Measurements from ENCODE around the gene LLGL2.
"Not testable (repeated sequence)": the region's sequence is repeated elsewhere in the genome, so short reads cannot be mapped to it uniquely, and the experiment has no call there.

The LLGL2 gene

DNA sequence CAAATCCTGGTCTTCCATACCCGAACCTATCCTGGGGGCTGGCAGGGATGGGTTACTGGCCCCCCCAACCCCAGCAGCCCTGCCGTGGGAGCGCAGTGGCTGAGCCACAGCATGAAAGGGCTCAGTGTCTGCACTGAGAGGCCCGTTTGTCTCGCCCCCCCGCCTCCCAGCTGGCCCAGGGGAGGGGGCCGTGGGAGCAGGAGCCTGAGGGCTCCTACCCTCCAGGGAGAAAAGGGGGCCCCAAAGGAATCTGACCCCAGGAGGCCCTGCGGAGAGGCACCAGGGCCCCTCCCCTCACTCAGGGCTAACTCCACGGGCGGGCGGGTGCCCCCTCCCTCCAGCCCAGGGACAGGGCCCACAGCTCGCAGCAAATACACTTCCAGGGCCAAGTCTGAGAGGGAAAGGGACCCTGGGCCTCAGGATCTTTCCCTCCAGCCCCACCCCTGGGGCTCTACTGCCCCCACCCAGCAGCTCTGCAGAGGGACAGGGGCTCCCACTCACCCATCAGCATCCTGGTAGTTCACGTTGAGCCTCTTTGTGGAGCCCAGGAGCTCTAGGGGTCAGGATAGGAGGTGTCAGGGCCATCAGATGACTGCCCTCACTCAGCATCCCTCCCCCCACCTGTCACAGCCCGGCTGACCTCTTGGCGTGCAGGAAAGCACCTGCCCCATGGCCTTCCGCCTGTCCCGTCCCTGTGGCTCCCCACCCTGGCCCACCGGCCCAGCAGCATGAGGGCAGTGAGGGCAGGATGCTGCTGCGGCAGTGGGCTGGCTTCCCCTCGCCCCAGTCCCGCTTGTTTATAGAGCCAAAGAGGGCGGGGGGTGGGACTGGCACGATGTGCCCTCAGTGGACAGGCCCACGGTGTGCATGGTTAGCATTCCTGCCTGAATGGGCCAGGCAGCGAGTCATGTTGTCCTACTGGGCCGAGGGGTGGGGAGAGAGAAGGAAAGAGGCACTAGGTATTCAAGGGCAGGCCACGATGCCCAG is 17.5 kb upstream of the LLGL2 start:
- no peak for DNase-seq (ENCODE audit: low read depth in 2 of 2, low spot score in 1 of 2)

- DNase-seq (ENCODE audit: low read depth in 2 of 2, low spot score in 1 of 2), result no peak
Measured at GRCh38 chr17:75508931-75509361, 16.6 kb upstream of the LLGL2 start.

DNA sequence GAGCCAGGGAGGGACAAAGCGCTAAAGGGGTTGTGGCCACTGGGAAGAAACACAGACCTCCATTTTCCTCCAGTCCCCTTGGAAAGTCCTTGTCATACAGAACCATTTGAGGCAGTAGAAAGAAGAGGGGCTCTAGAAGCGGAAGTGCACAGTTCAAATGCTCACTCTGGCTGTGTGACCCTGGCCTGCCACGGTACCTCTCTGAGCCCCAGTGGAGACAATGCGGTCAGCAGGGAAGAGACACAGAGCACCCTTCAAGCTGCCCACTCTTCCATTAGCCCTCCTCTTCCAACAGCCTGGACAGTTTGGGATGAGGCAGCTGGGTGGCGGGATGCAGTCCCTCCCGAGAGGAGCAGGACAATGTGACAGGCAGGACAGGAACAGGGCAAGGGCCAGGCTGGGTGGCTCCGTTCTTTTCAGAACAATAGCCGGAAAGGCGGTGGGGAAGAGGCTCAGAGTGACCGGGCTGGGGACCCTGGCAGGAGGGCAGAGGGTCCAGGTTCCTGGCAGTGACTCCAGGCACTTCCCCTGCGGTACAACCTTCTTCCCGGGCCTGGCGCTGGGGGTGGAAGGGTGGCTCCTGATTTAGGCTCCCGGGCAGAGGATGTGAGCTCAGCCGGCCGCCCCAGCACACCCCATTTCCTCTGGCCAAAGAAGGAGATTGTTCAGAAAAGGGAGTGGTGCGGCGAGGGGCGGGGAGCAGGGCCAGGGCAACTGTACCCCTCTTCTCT is 15.8 kb upstream of the LLGL2 start:
- DNase-seq (ENCODE audit: low read depth in 2 of 2, low spot score in 1 of 2), result no peak

DNA sequence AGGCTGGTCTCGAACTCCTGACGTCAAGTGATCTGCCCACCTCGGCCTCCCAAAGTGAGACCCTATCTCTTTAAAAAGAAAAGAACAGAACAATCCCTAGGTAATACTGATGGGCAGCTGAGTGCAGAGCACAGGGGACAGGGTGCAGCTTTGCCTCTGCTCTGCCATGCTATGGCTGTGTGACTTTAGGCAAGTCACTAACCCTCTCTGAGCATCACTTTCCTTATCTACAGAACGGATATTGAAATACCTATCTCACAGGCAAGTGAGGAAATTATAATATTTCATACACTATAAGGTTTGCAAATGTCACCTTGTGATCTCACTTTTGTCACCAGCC is 14.3 kb upstream of the LLGL2 start:
- no peak for DNase-seq (ENCODE audit: low read depth in 2 of 2, low spot score in 1 of 2)

- DNase-seq (ENCODE audit: low read depth in 2 of 2, low spot score in 1 of 2), result no peak
Measured at GRCh38 chr17:75511610-75512575, 13.6 kb upstream of the LLGL2 start.

DNA sequence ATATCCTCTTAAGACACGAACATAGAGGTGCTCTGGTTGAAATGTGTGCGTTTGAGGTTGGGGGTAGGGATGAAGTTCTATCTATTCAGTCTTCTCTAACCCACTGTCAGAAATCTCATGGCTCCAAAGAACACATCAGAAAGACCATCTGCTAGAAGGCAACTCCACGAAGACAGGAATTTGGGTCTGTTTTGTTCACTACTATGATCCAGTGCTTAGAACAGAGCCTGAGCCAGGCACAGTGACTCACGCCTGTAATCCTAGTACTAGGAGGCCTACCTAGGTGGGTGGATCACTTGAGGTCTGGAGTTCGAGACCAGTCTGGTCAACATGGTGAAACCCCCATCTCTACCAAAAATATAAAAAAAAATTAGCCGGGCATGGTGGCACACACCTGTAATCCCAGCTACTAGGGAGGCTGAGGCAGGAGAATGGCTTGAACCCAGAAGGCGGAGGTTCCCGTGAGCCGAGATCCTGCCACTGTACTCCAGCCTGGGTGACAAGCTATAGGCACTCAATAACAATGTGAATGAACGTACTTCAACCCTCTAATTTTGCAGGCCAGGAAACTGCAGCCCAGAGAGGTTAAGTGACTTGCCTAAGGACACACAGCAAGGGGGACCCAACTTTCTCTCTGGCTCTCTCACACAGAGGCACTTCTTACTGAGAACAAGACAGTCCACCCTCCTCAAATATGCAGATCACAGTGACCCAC is 12.4 kb upstream of the LLGL2 start:
- no peak for DNase-seq (ENCODE audit: low read depth in 2 of 2, low spot score in 1 of 2)

- DNase-seq (ENCODE audit: low read depth in 2 of 2, low spot score in 1 of 2), result no peak
Measured at GRCh38 chr17:75513641-75514000, 11.9 kb upstream of the LLGL2 start.

DNA sequence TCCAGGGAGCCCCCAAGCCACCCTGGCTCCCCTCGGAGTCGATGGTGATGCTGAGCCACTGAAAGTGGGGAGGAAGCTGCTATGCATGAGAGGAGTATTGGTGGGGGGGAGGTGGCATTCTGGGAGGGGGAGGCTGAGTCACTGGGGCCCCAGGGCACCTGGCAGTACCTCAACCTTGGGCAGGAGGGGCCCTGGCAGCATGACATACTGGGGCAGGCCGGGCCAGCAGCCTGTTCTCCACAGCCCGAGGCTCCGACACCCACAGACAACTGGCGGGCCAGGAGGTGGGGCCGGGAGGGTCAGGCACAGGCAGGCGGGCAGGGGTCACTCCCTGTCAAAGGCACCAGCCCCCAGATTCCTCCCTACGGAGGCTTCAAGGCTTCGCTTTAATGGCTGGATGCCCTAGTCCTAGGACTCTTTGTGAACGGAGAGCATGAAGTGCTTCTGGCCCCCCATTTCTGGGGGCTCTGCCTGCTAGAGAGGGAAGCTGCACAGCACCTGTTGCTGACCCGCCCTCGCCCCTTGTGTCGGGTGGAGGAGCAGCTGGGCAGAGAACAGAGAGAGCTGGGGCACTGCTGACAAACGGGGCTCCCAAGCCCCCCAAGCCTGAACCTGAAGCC is 11.1 kb upstream of the LLGL2 start:
- DNase-seq (ENCODE audit: low read depth in 2 of 2, low spot score in 1 of 2), result no peak

- no peak for DNase-seq (ENCODE audit: low read depth in 2 of 2, low spot score in 1 of 2)
Measured at GRCh38 chr17:75514919-75515495, 10.5 kb upstream of the LLGL2 start.

DNA sequence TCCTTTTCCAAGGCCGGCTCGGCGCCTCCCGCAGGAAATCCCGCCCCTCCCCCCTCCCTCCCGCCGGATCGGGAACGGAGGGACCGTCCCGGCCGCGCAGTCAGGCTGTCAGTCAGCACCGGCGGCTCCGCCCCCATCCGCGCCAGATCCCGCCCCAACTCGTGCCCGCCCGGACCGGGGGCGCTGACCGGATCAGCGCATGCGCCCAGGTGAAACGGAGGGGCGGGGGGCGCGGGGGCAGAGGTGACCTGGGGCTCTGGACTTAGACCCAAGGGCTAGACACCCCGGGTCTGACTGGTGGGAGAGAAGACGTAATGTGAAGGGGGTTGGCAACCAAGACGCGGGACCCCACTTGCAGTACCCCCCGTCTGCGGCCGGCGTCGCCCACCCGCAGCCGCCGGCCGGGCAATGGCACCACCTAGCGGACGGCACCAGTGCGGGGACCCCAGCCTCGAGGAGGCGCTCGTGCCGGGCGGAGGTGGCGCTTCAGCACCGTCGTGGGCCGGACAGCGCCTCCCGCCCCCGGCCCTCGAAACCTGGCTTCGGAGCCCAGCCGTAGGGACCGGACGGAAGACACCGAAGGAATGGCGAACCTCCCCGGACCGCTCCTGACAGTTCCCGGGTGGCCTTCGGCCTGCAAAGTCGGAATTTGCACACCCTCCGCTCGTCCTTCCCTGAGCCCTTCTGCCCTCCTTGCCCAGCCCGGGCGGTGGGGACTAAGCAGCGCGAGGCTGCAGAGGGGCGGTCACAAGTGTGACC is 9.8 kb upstream of the LLGL2 start, which contains the start of gene CASKIN2:
Gene CASKIN2 (minus strand): TSS at position 42 of the 759 bp plus-strand sequence. CDS start 1,733 bp downstream, outside the sequence.
- DNase-seq (ENCODE audit: low read depth in 2 of 2, low spot score in 1 of 2), result peak; percentile 54 to 57

DNA sequence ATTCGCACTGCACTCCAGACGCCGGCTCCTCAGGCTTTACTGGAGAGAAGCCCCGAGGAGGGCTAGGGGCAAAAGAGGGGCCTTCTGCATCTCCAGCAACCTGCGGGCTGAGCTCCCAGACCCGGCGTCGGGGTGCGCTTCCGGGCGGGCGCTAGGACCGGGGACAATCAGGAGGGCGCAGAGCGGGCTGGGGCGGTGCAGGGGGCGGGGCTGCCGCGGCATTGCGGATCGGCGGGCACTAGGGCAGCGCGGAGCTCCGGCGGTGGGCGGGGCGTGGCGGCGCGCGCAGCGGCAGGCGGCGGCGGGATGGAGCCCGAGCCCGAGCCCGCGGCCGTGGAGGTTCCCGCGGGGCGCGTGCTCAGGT is 9.3 kb upstream of the LLGL2 start, which contains the start of gene TSEN54:
Gene TSEN54 (plus strand): TSS at position 274 of the 364 bp plus-strand sequence. CDS start 33 bp downstream, at position 307.
- DNase-seq (ENCODE audit: low read depth in 2 of 2, low spot score in 1 of 2), result peak; percentile 85 to 91

GRCh38 chr17:75516619-75517296 is 8.7 kb upstream of the LLGL2 start:
- no peak for DNase-seq (ENCODE audit: low read depth in 2 of 2, low spot score in 1 of 2)

DNA sequence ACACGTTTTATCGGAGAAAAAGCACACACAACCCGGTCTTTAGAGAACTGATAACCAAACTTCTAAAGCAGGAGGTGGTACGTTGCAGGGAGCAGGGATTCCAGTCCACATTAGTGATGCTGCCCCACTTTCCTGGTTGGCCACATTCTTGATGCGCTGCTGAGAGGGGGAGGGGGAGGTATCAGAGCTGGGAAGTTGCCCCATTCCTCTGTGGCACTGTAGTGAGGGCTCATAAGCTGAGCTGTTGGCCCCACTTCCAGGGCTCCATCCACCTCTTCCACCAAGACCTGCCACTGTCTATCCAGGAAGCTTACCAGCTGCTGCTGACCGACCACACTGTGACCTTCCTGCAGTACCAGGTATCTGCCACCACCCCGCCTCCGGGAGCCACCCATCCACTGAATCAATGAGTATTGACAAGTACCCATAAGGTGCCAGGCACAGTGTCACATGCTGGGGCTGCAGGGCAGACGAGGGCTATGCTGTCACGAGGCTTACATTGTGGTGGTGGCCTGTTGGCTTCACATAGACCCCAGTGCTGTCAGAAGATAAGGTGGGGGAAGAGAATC is 8.1 kb upstream of the LLGL2 start:
- DNase-seq (ENCODE audit: low read depth in 2 of 2, low spot score in 1 of 2), result no peak

GRCh38 chr17:75518201-75518600 is 7.3 kb upstream of the LLGL2 start:
- no peak for DNase-seq (ENCODE audit: low read depth in 2 of 2, low spot score in 1 of 2)

DNA sequence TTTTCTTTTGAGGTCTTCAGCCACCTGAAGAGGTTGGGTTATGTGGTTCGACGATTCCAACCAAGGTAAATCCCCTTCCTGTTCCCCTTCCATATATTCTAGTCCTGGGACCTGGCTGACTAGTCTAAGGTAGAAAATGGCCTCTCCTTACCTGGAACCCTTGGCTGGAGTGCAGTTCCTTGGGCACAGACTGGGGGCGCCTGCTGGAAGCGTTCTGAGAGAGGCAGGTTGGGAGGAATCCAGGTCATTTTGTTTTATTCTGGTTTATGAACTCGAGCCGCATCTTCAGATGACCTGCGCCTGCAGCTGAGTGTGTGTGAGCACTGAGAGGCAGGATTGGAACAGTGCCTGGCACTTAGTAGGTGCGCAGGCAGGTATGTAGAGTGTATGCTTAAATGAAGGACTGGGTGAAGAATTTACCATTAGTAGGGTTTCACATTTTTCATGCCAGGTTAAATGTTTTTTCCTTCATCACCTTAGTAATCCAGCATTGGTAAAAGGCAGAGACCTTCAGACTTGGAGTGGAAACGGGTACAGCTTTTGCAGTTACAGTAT is 6.4 kb upstream of the LLGL2 start:
- DNase-seq (ENCODE audit: low read depth in 2 of 2, low spot score in 1 of 2), result no peak

DNA sequence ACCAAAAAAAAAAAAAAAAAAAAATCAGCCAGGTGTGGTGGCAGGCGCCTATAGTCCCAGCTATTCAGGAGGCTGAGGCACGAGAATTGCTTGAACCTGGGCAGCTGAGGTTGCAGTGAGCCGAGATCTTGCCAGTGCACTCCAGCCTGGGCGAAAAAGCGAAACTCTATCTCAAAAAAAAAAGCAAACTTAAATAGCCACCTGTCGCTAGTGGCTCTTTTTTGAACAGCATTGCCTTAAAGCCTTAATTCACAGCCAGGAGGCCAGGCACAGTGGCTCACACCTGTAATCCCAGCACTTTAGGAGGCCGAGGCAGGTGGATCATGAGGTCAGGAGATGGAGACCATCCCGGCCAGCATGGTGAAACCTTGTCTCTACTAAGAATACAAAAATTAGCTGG is 5.1 kb upstream of the LLGL2 start:
- not testable (repeated sequence) for DNase-seq (ENCODE audit: low read depth in 2 of 2, low spot score in 1 of 2)

- no peak for DNase-seq (ENCODE audit: low read depth in 2 of 2, low spot score in 1 of 2)
Measured at GRCh38 chr17:75521290-75521689, 4.2 kb upstream of the LLGL2 start.

All from stimulated activated CD8-positive, alpha-beta memory T cell treated with anti-CD3 and anti-CD28 coated beads, Interleukin-4, amount 100 ng/mL, for 4 hours (primary cell).